HG02798 (cell line): ENCODE measurements around the gene FOXC1.

Experiments used
- ATAC-seq: cut with Tn5 transposase; IDR thresholded peaks from one replicate; pipeline ENCODE4 v1.9.1; 2021; ENCODE audit warnings: mild to moderate bottlenecking; ENCODE audit not compliant: unreplicated experiment, poor library complexity

The FOXC1 gene

DNA sequence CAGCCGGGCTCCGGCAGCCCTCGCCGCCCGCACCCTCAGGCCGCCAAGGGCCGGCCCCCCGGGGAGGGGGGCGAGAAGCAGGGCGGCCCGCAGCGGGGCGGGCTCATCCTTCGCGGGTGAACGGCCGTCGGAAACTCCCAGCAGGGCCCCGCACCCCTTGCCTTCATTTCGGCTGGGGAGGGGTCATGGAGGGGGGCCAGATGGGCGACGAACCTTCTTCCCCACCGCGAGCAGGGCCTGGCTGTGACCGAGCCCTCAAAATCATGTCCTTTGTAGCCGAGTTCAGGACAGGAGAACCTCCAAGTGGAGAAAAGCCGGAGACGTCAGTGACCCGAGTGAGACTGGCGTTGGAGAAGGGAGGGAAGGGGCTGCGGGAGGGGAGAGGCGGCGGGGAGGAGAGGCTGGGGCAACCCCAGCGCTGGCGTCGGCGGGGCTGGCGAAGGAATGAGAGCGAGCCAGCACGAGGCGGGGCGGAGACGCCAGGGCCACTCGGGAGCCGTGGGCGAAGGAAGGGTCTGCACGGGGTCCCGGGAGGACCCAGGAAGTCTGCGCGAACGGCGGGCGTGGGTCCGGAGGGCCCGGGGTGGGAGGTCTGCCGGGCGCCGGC is 571 bp upstream of the FOXC1 start:
- ATAC-seq = no peak

DNA sequence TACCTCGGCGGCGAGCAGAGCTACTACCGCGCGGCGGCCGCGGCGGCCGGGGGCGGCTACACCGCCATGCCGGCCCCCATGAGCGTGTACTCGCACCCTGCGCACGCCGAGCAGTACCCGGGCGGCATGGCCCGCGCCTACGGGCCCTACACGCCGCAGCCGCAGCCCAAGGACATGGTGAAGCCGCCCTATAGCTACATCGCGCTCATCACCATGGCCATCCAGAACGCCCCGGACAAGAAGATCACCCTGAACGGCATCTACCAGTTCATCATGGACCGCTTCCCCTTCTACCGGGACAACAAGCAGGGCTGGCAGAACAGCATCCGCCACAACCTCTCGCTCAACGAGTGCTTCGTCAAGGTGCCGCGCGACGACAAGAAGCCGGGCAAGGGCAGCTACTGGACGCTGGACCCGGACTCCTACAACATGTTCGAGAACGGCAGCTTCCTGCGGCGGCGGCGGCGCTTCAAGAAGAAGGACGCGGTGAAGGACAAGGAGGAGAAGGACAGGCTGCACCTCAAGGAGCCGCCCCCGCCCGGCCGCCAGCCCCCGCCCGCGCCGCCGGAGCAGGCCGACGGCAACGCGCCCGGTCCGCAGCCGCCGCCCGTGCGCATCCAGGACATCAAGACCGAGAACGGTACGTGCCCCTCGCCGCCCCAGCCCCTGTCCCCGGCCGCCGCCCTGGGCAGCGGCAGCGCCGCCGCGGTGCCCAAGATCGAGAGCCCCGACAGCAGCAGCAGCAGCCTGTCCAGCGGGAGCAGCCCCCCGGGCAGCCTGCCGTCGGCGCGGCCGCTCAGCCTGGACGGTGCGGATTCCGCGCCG is 994 bp downstream of the FOXC1 start:
- peak; percentile 33 for ATAC-seq

DNA sequence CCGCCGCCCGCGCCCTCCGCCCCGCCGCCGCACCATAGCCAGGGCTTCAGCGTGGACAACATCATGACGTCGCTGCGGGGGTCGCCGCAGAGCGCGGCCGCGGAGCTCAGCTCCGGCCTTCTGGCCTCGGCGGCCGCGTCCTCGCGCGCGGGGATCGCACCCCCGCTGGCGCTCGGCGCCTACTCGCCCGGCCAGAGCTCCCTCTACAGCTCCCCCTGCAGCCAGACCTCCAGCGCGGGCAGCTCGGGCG is 1.5 kb downstream of the FOXC1 start:
- no peak for ATAC-seq

- ATAC-seq = no peak
Measured at GRCh38 chr6:1611572-1612298, 2.0 kb downstream of the FOXC1 start.

DNA sequence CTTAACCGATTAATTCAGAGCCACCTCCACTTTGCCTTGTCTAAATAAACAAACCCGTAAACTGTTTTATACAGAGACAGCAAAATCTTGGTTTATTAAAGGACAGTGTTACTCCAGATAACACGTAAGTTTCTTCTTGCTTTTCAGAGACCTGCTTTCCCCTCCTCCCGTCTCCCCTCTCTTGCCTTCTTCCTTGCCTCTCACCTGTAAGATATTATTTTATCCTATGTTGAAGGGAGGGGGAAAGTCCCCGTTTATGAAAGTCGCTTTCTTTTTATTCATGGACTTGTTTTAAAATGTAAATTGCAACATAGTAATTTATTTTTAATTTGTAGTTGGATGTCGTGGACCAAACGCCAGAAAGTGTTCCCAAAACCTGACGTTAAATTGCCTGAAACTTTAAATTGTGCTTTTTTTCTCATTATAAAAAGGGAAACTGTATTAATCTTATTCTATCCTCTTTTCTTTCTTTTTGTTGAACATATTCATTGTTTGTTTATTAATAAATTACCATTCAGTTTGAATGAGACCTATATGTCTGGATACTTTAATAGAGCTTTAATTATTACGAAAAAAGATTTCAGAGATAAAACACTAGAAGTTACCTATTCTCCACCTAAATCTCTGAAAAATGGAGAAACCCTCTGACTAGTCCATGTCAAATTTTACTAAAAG is 2.7 kb downstream of the FOXC1 start:
- ATAC-seq = no peak

GRCh38 chr6:1612974-1613306 is 3.2 kb downstream of the FOXC1 start:
- ATAC-seq = no peak

- no peak for ATAC-seq
Measured at GRCh38 chr6:1613346-1613687, 3.6 kb downstream of the FOXC1 start.

- ATAC-seq = no peak
Measured at GRCh38 chr6:1613688-1614447, 4.2 kb downstream of the FOXC1 start.

DNA sequence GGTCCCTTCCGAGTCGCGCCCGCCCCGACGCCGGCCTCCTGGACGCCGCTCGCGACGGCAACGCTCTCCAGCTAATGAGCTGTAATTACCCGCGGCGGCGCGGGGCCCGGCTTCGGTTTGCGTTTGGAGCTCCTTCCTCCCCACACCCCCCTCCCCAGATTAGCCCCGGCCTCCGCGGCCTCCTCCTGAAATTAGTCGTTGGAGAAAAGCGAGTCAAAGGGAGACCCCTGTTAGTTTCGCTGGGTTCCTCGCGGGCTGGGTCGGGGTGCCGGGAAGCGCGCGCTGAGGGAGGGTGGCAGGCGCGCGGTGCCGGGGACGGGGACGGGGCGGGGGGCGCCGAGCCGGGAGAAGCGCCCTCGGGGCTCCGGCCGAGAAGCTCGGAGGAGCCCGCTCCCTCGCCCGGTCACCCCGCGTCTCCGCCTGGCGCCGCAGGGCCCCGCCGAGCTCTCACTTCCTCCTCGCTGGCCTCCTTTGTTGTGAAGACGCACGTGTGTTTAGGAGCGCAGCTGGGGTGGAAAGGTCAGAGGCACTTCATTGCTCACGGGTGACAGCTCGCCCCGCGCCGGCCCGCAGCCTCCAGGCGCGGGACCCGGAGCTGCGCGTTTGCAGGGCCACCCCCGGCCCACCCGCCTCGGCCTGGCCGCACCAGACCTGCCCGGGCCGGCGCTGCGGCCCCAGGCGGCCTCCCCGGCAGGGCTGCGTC is 4.9 kb downstream of the FOXC1 start:
- no peak for ATAC-seq

GRCh38 chr6:1615151-1615852 is 5.6 kb downstream of the FOXC1 start:
- no peak for ATAC-seq

- ATAC-seq = no peak
Measured at GRCh38 chr6:1615853-1616420, 6.2 kb downstream of the FOXC1 start.

DNA sequence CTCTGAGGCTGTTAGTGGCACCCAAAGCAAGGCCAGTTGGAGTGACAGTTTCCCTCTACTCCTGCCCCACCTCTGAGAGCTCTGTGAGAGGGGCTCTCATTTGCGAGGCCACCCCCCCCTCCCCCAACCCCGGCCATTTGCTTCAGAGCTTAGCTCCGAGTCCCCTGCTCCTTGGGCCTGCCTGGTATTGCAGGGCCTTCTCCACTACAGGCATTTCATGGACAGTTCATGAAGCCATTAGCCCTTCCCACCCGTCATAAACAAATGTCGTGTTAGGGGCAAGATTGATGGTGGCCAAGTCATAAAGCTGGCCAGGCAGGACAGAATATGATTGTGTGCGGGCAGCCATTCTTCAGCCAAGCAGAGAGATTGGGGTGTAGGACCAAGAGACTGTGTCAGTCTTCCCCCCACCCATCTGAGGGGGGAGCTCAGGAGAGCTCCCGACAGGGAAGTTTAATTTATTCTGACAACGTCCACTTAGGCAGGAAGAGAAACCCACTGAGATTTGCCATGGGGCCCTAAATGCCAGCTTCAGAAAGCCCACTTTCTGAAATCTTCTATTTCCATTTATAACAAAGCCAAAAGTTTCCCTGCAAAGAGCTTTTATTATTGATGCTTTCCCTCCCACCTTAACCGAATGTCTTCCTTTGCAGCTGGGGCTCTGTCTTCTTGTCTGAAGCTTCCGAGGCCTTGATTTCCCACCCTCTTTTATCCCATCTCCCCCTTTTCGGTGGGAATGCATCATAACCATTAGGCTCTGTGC is 7.2 kb downstream of the FOXC1 start:
- ATAC-seq = no peak

- ATAC-seq = no peak
Measured at GRCh38 chr6:1617466-1618310, 8.0 kb downstream of the FOXC1 start.

DNA sequence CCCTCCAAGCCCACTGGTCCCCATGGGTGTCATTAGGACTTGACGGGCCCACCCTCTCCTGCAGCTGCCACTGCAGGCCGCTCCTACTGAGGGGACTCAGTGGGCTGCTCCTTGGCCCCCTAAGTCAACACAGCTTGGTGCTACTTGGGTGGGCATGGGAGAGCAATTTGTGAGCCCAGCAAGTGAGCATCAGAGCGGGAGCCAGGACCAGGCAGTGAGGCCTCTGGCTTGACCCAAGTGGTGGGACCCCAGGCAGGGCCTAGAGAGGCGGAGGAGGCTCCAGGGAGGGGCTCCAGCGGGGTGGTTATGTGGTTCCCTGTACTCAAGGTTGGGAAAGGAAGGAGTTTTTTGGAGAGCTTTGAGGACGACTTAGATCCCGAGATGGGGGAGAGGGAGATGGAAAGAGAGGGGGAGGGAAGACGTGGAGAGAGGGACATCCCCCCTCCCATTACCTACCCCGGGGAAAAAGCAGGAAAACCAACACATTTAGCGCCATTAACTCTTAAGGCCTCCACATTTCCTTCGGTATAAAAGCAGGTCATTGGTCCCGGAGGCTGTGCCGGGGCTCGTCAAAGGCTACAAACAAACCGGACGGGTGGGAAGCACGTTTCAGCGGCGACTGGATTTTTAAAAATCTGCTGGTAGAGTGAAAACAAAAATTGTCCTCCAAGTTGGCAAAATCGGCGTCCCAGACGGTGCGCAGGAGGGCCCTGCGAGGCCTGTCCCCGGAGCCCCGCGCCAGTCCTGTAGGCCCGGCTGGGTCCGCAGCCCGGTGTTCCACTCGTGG is 8.8 kb downstream of the FOXC1 start:
- no peak for ATAC-seq

- ATAC-seq = no peak
Measured at GRCh38 chr6:1619098-1619672, 9.5 kb downstream of the FOXC1 start.

DNA sequence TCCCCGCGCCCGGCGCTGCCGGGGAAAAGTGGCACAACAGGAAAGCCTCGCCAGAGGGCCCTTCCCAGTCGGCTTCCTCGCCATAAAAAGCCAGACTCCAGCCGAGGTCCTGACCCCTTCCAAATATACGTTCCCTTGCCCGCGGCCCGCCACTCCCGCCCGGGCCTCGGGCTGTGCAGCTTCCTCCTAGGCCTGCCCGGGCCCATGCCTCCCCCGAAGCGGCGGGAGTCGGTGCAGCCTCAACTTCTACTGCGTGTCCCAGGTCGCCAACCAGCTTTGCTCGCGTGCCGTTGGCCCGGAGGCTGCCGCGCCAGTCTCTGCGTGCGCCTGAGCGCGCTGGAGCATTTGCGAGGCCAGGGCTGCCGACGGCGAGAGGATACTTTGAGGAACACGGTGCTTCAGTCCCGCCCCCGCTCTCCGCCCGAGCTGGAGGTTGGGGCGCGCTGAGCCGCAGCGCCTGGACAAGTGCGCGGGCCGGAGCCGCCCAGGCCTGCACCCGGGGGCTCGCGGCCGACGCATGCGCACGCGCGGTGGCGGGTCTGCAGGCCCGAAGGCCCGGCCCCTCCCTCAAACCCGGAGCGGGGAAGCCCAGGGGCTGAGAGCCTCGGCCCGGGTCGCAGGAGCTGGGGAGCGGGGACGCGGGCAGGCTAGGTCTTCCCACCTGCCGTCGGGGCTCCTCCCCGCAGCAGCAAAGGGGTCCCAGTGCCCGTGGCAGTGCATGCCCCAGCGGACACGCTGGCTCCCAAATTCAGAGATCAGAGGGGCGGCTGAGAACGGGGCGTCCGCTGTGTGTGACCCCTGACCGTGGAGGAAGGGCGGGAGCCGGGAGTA is 10.2 kb downstream of the FOXC1 start:
- no peak for ATAC-seq
